ENCODE data around the gene ARIH1. TPM values are rescaled to one million over a fixed set of nuclear protein-coding genes. Genes with fewer than 3 reads are reported as not detected.
A peak's percentile ranks its signal among the peaks of the same experiment; 100 is the strongest.
"Not testable (repeated sequence)": the region's sequence is repeated elsewhere in the genome, so short reads cannot be mapped to it uniquely, and the experiment has no call there.

ARIH1 gene
- total and polyA plus RNA-seq, 2 experiments from 2014 or later: 24.5 to 29.5 TPM

- H3K9me2 ChIP-seq (ENCODE audit: insufficient read depth); H3K36me3 ChIP-seq (ENCODE audit: low read depth); H3K4me2 ChIP-seq (ENCODE audit: unreplicated experiment); H3K27ac ChIP-seq; H3K79me2 ChIP-seq (ENCODE audit: insufficient read depth); H3K9me3 ChIP-seq (ENCODE audit: low read depth); H2AFZ ChIP-seq; H3K4me1 ChIP-seq (ENCODE audit: insufficient read depth); H3K9ac ChIP-seq; H3K4me3 ChIP-seq; H3K27me3 ChIP-seq (replicated peaks; ENCODE audit: insufficient read depth); H3F3A ChIP-seq (ENCODE audit: insufficient read depth); DNase-seq; H4K20me1 ChIP-seq (ENCODE audit: insufficient read depth): not testable (repeated sequence)
- in situ Hi-C loops (cut with MboI): loop anchor here (10.0 kb wide), 1 partner anchor 46 kb away; no protein-coding TSS in a partner anchor
- 39 to 55% methylated on average over 7 of the region's 7 CpGs for WGBS, 2 experiments (ENCODE audit: low coverage in 1 of 2, low lambda C conversion rate in 2 of 2, missing lambda C conversion rate in 2 of 2)
These were observed 155.0 kb downstream of the ARIH1 start for GRCh38 chr15:72629068-72629570.

- WGBS, 2 experiments (ENCODE audit: low coverage in 1 of 2, low lambda C conversion rate in 2 of 2, missing lambda C conversion rate in 2 of 2): 0% methylated on average over 1 to 4 of the region's 43 CpGs
- H3K4me3 ChIP-seq: peak overlapping the region; percentile 66
- H3K4me2 ChIP-seq (ENCODE audit: unreplicated experiment); H3K27me3 ChIP-seq (replicated peaks; ENCODE audit: insufficient read depth); H4K20me1 ChIP-seq (ENCODE audit: insufficient read depth); H3K9me2 ChIP-seq (ENCODE audit: insufficient read depth); H3K4me1 ChIP-seq (ENCODE audit: insufficient read depth); in situ Hi-C loops (cut with MboI); H3K36me3 ChIP-seq (ENCODE audit: low read depth); H3F3A ChIP-seq (ENCODE audit: insufficient read depth); H3K9me3 ChIP-seq (ENCODE audit: low read depth); H3K79me2 ChIP-seq (ENCODE audit: insufficient read depth): not testable (repeated sequence)
- peak overlapping the region; percentile 77 for H2AFZ ChIP-seq
- H3K9ac ChIP-seq: peak overlapping the region; percentile 74
- H3K27ac ChIP-seq: 0 out of 2 replicates have a peak overlapping the region, but pooled peaks have one; percentile 33
- peak; percentile 91 for DNase-seq
These were observed 162.6 kb downstream of the ARIH1 start for GRCh38 chr15:72636519-72637282.

- H3K4me3 ChIP-seq; H3K9me3 ChIP-seq (ENCODE audit: low read depth); H3K27me3 ChIP-seq (replicated peaks; ENCODE audit: insufficient read depth); H3K27ac ChIP-seq; H3K9ac ChIP-seq; H3K9me2 ChIP-seq (ENCODE audit: insufficient read depth); H4K20me1 ChIP-seq (ENCODE audit: insufficient read depth); H3K4me2 ChIP-seq (ENCODE audit: unreplicated experiment); H3K79me2 ChIP-seq (ENCODE audit: insufficient read depth); DNase-seq; H3K36me3 ChIP-seq (ENCODE audit: low read depth); H2AFZ ChIP-seq; H3F3A ChIP-seq (ENCODE audit: insufficient read depth); in situ Hi-C loops (cut with MboI); H3K4me1 ChIP-seq (ENCODE audit: insufficient read depth): not testable (repeated sequence)
- no CpG with 5 or more reads among the region's 26 CpGs for WGBS, 2 experiments (ENCODE audit: low coverage in 1 of 2, low lambda C conversion rate in 2 of 2, missing lambda C conversion rate in 2 of 2)
These were observed 165.8 kb downstream of the ARIH1 start for GRCh38 chr15:72639759-72640483.

GRCh38 chr15:72642271-72642670 is 168.1 kb downstream of the ARIH1 start:
- H3K27ac ChIP-seq; H3K36me3 ChIP-seq (ENCODE audit: low read depth); H3K9me2 ChIP-seq (ENCODE audit: insufficient read depth); H2AFZ ChIP-seq; H3K9me3 ChIP-seq (ENCODE audit: low read depth); H3K4me3 ChIP-seq; in situ Hi-C loops (cut with MboI); H3K27me3 ChIP-seq (replicated peaks; ENCODE audit: insufficient read depth); DNase-seq; H4K20me1 ChIP-seq (ENCODE audit: insufficient read depth); H3F3A ChIP-seq (ENCODE audit: insufficient read depth); H3K79me2 ChIP-seq (ENCODE audit: insufficient read depth); H3K4me2 ChIP-seq (ENCODE audit: unreplicated experiment); H3K4me1 ChIP-seq (ENCODE audit: insufficient read depth); H3K9ac ChIP-seq: not testable (repeated sequence)
- WGBS, 2 experiments (ENCODE audit: low coverage in 1 of 2, low lambda C conversion rate in 2 of 2, missing lambda C conversion rate in 2 of 2): no CpG with 5 or more reads among the region's 2 CpGs

- H3K4me1 ChIP-seq (ENCODE audit: insufficient read depth); DNase-seq; H3K9me2 ChIP-seq (ENCODE audit: insufficient read depth); H3K27me3 ChIP-seq (replicated peaks; ENCODE audit: insufficient read depth); H3K9ac ChIP-seq; H4K20me1 ChIP-seq (ENCODE audit: insufficient read depth); H3F3A ChIP-seq (ENCODE audit: insufficient read depth); H3K36me3 ChIP-seq (ENCODE audit: low read depth); H2AFZ ChIP-seq; in situ Hi-C loops (cut with MboI); H3K9me3 ChIP-seq (ENCODE audit: low read depth); H3K4me2 ChIP-seq (ENCODE audit: unreplicated experiment); H3K4me3 ChIP-seq; H3K27ac ChIP-seq; H3K79me2 ChIP-seq (ENCODE audit: insufficient read depth): not testable (repeated sequence)
- WGBS, 2 experiments (ENCODE audit: low coverage in 1 of 2, low lambda C conversion rate in 2 of 2, missing lambda C conversion rate in 2 of 2): 64 to 68% methylated on average over 8 of the region's 10 CpGs
These were observed 174.6 kb downstream of the ARIH1 start for GRCh38 chr15:72648631-72649253.

MicroRNA genes within 50 kb of the gene (microRNA counts, 767-probe panel; counts per million panel counts)
- microRNA hsa-miR-630: 447 counts per million, percentile 86 among the panel's probes with 10 or more counts

Other genes with a start within 250 kb of the ARIH1 start
- gene PKM, start 243.1 kb upstream of the ARIH1 start, total RNA-seq (2014; rRNA removed; shearing (Covaris generic)): 2,534 and 2,557 TPM in 2 replicates
- gene PKM, start 243.1 kb upstream of the ARIH1 start, polyA plus RNA-seq (2016; fragmentation: Nextera tagmentation; extraction: Ambion mirVana): 2,427 and 2,525 TPM in 2 replicates
- gene PARP6, start 201.8 kb upstream of the ARIH1 start, total RNA-seq (2014; rRNA removed; shearing (Covaris generic)): 24.7 and 29.7 TPM in 2 replicates
- 27.5 and 36.0 TPM in 2 replicates for gene PARP6, start 201.8 kb upstream of the ARIH1 start, polyA plus RNA-seq (2016; fragmentation: Nextera tagmentation; extraction: Ambion mirVana)
- gene CELF6, start 154.2 kb upstream of the ARIH1 start, total RNA-seq (2014; rRNA removed; shearing (Covaris generic)): 0.22 and 1.0 TPM in 2 replicates
- 0.08 TPM in 1 of 2 replicates, not detected in the other for gene CELF6, start 154.2 kb upstream of the ARIH1 start, polyA plus RNA-seq (2016; fragmentation: Nextera tagmentation; extraction: Ambion mirVana)
- 127 and 162 TPM in 2 replicates for gene HEXA, start 98.3 kb upstream of the ARIH1 start, total RNA-seq (2014; rRNA removed; shearing (Covaris generic))
- 190 and 195 TPM in 2 replicates for gene HEXA, start 98.3 kb upstream of the ARIH1 start, polyA plus RNA-seq (2016; fragmentation: Nextera tagmentation; extraction: Ambion mirVana)
- gene TMEM202, start 76.0 kb upstream of the ARIH1 start, total RNA-seq (2014; rRNA removed; shearing (Covaris generic)): not detected in 2 replicates
- gene TMEM202, start 76.0 kb upstream of the ARIH1 start, polyA plus RNA-seq (2016; fragmentation: Nextera tagmentation; extraction: Ambion mirVana): not detected in 2 replicates
- not detected in 2 replicates for gene GOLGA6B, start 180.4 kb downstream of the ARIH1 start, total RNA-seq (2014; rRNA removed; shearing (Covaris generic))
- not detected in 2 replicates for gene GOLGA6B, start 180.4 kb downstream of the ARIH1 start, polyA plus RNA-seq (2016; fragmentation: Nextera tagmentation; extraction: Ambion mirVana)
- not detected in 2 replicates for gene HIGD2B, start 211.9 kb downstream of the ARIH1 start, total RNA-seq (2014; rRNA removed; shearing (Covaris generic))
- not detected in 2 replicates for gene HIGD2B, start 211.9 kb downstream of the ARIH1 start, polyA plus RNA-seq (2016; fragmentation: Nextera tagmentation; extraction: Ambion mirVana)
- gene BBS4, start 211.9 kb downstream of the ARIH1 start, total RNA-seq (2014; rRNA removed; shearing (Covaris generic)): 13.4 and 15.7 TPM in 2 replicates
- 19.4 and 20.9 TPM in 2 replicates for gene BBS4, start 211.9 kb downstream of the ARIH1 start, polyA plus RNA-seq (2016; fragmentation: Nextera tagmentation; extraction: Ambion mirVana)